ENCODE results near the gene BPIFB1.

GRCh38 chr20:33338467-33339258, 55.6 kb downstream of the BPIFB1 start:
- TF ChIP-seq MYC (IDR thresholded peaks at IDR 0.05; ENCODE audit: low read depth, low read length) (no peak), CTCF (IDR thresholded peaks at IDR 0.05; ENCODE audit: low read depth, low read length) (no peak), POLR2A (IDR thresholded peaks at IDR 0.05; ENCODE audit: extremely low read depth, insufficient read length) (no peak)

Measured in NB4 (cell line).